PC-9 (cell line): ENCODE measurements around the gene GFRA1. TPM values are rescaled to one million over a fixed set of nuclear protein-coding genes. Genes with fewer than 3 reads are reported as not detected.

Experiments used
- BruUV-seq: library from RNA; stranded (reverse); fragments of 400-500 nt; replicated peaks from 2 replicates; lab custom pipeline; 2021; lab: Mats Ljungman, UMichigan
- CTCF ChIA-PET: fragments of 300-600 bp; sonication (Branson Sonifier 250); formaldehyde crosslinking; loops from one replicate; lab custom pipeline; 2022; ENCODE audit warnings: antibody characterized with exemption; lab: Charles Lee
- POLR2A ChIA-PET: fragments of 300-600 bp; sonication (Branson Sonifier 250); formaldehyde crosslinking; loops from one replicate; lab custom pipeline; 2022; ENCODE audit warnings: antibody characterized with exemption; ENCODE audit not compliant: unreplicated experiment; lab: Charles Lee
- DNase-seq, 2 experiments: peaks; one replicate each; pipeline versions ENCODE4 v3.0.0 to v3.0.0-alpha.2; 2015 to 2022; ENCODE audit warnings: mixed read lengths in 1 of 2
- H2AFZ ChIP-seq: fragments of 200-600 bp; sonication (generic); 2 replicates; pipeline ENCODE4 v1.8.1; 2017; ENCODE audit warnings: antibody characterized with exemption
- H3F3A ChIP-seq: fragments of 200-600 bp; sonication (generic); 2 replicates; pipeline ENCODE4 v1.8.1; 2017; ENCODE audit warnings: antibody characterized with exemption, mild to moderate bottlenecking, low read depth; ENCODE audit not compliant: insufficient read depth
- H3K27ac ChIP-seq: fragments of 200-600 bp; sonication (generic); 2 replicates; pipeline ENCODE4 v1.6.1; 2016; ENCODE audit warnings: mixed run types
- H3K27me3 ChIP-seq: fragments of 200-600 bp; sonication (generic); 2 replicates; pipeline ENCODE4 v1.6.1; 2016; ENCODE audit warnings: low read depth, mixed run types; ENCODE audit not compliant: insufficient read depth
- H3K36me3 ChIP-seq: fragments of 200-600 bp; sonication (generic); 2 replicates; pipeline ENCODE4 v1.6.1; 2016; ENCODE audit warnings: low read depth, mixed run types
- H3K4me1 ChIP-seq: fragments of 200-600 bp; sonication (generic); replicated peaks from 2 replicates; pipeline ENCODE4 v1.6.1; 2016; ENCODE audit warnings: mixed run types; ENCODE audit not compliant: insufficient read depth
- H3K4me2 ChIP-seq: fragments of 200-600 bp; sonication (generic); 2 replicates; pipeline ENCODE4 v1.6.1; 2017; ENCODE audit warnings: mixed run types
- H3K4me3 ChIP-seq: fragments of 200-600 bp; sonication (generic); 2 replicates; pipeline ENCODE4 v1.6.1; 2016; ENCODE audit warnings: mixed run types
- H3K79me2 ChIP-seq: fragments of 200-600 bp; sonication (generic); 2 replicates; pipeline ENCODE4 v1.6.1; 2017; ENCODE audit warnings: low read depth, mixed run types
- H3K9me2 ChIP-seq: fragments of 200-600 bp; sonication (generic); 2 replicates; pipeline ENCODE4 v1.8.1; 2017; ENCODE audit warnings: mild to moderate bottlenecking; ENCODE audit not compliant: insufficient read depth
- H3K9me3 ChIP-seq: fragments of 200-600 bp; sonication (generic); 2 replicates; pipeline ENCODE4 v1.8.1; 2016; ENCODE audit warnings: low read depth; ENCODE audit not compliant: insufficient read depth
- H4K20me1 ChIP-seq: fragments of 200-600 bp; sonication (generic); 2 replicates; pipeline ENCODE4 v1.8.1; 2017; ENCODE audit not compliant: insufficient read depth
- EZH2 ChIP-seq: fragments of 200-600 bp; sonication (generic); IDR thresholded peaks from 2 replicates; pipeline ENCODE4 v1.8.0; 2017; ENCODE audit warnings: antibody characterized with exemption, low read depth
- intact Hi-C: fragments of 100-400 bp; cut with micrococcal nuclease; formaldehyde crosslinking; loops from one replicate; pipeline ENCODE4 v1.10.0; 2022; ENCODE audit not compliant: unreplicated experiment
- total RNA-seq: library from RNA; stranded (reverse); gene quantifications from 2 replicates; pipeline ENCODE4 v1.2.3, GENCODE V29; 2021
- TF ChIP-seq, protein P1 (sequence below): fragments of 200-600 bp; sonication (generic); conservative IDR thresholded peaks from 2 replicates; pipeline ENCODE4 v1.6.1; 2017; ENCODE audit warnings: mixed run types, antibody characterized with exemption, mild to moderate bottlenecking, moderate library complexity

GFRA1 gene
- total RNA-seq, 1 experiment from 2014 or later, result 0.11 TPM

- no peaks in the 10 kb centered on the region for H3K36me3 ChIP-seq
- H3K27me3 ChIP-seq, result no peaks in the 10 kb centered on the region
- CTCF ChIA-PET, result no interaction called here
- H4K20me1 ChIP-seq, result no peaks in the 10 kb centered on the region
- H3K4me1 ChIP-seq, result no peaks in the 10 kb centered on the region
- DNase-seq, result no peak
- POLR2A ChIA-PET, result no interaction called here
- no peak overlapping the region for H3K4me3 ChIP-seq
- no peak overlapping the region for H3K4me2 ChIP-seq
- no peaks in the 10 kb centered on the region for H3K9me3 ChIP-seq
- H3K79me2 ChIP-seq, result no peaks in the 10 kb centered on the region
- no peaks in the 10 kb centered on the region for H3F3A ChIP-seq
- H2AFZ ChIP-seq, result no peak overlapping the region
- TF ChIP-seq, protein P1, sequence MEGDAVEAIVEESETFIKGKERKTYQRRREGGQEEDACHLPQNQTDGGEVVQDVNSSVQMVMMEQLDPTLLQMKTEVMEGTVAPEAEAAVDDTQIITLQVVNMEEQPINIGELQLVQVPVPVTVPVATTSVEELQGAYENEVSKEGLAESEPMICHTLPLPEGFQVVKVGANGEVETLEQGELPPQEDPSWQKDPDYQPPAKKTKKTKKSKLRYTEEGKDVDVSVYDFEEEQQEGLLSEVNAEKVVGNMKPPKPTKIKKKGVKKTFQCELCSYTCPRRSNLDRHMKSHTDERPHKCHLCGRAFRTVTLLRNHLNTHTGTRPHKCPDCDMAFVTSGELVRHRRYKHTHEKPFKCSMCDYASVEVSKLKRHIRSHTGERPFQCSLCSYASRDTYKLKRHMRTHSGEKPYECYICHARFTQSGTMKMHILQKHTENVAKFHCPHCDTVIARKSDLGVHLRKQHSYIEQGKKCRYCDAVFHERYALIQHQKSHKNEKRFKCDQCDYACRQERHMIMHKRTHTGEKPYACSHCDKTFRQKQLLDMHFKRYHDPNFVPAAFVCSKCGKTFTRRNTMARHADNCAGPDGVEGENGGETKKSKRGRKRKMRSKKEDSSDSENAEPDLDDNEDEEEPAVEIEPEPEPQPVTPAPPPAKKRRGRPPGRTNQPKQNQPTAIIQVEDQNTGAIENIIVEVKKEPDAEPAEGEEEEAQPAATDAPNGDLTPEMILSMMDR, result no peak
- TF ChIP-seq EZH2, result no peak
- BruUV-seq, result no TSS peak
- no peaks in the 10 kb centered on the region for H3K9me2 ChIP-seq
- H3K27ac ChIP-seq, result no peak overlapping the region
- intact Hi-C loops, result no loop called here
These were observed 113.8 kb downstream of the GFRA1 start for GRCh38 chr10:116159197-116159596.

DNA sequence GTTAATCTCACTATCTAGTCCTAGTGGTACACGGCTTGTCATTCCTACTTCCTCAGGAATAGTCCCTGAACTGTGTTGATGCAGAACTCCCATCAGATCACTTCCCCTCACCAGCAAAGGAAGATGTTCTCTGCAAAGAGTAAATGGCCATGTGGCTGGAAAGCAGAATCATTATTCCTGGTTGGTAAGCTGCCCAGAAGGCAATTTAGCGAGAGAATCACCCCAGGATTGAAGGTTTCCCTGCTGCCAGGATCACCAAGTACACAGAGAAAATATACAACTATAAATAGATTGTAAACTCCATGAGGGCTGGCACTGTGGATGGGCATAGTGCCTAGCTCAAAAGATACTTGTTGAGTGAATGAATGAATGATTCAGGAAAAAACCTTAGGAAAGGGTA, 115.0 kb downstream of the GFRA1 start:
- H3F3A ChIP-seq, result no peaks in the 10 kb centered on the region
- no peaks in the 10 kb centered on the region for H3K9me2 ChIP-seq
- H3K27ac ChIP-seq, result no peak overlapping the region
- no peaks in the 10 kb centered on the region for H3K9me3 ChIP-seq
- no peak overlapping the region for H3K4me2 ChIP-seq
- no peak for DNase-seq
- H3K27me3 ChIP-seq, result no peaks in the 10 kb centered on the region
- H3K36me3 ChIP-seq, result no peaks in the 10 kb centered on the region
- H3K4me3 ChIP-seq, result no peak overlapping the region
- intact Hi-C loops, result no loop called here
- no peaks in the 10 kb centered on the region for H3K79me2 ChIP-seq
- H2AFZ ChIP-seq, result no peak overlapping the region
- no peaks in the 10 kb centered on the region for H4K20me1 ChIP-seq
- ChIA-PET POLR2A (no interaction called here), CTCF (no interaction called here)
- TF ChIP-seq, protein P1, result no peak
- TF ChIP-seq EZH2, result no peak
- H3K4me1 ChIP-seq, result no peaks in the 10 kb centered on the region
- no TSS peak for BruUV-seq

DNA sequence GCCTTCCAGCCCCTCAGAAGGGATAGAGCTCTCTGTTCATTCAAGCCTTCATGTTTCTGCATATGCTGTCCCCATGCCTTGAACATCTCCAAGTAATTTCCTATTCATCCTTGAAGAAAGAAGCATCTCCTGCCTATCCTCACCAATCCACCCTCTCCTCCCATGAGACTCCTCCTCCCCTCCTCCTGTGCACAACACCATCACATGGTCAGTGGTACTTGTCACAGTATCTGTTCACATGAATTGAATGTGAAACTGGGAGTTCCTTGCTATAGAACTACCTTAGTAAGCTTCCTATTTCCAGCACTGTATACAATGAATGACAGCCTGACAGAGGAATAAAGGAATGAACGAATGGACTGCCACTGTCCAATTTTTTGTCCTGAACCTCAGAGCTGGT, 115.5 kb downstream of the GFRA1 start:
- H3K4me3 ChIP-seq, result no peak overlapping the region
- H3K9me2 ChIP-seq, result no peaks in the 10 kb centered on the region
- ChIA-PET POLR2A (no interaction called here), CTCF (no interaction called here)
- H3K4me1 ChIP-seq, result no peaks in the 10 kb centered on the region
- no peak overlapping the region for H2AFZ ChIP-seq
- H3K79me2 ChIP-seq, result no peaks in the 10 kb centered on the region
- no peaks in the 10 kb centered on the region for H3K27me3 ChIP-seq
- H3F3A ChIP-seq, result no peaks in the 10 kb centered on the region
- H3K9me3 ChIP-seq, result no peaks in the 10 kb centered on the region
- intact Hi-C loops, result no loop called here
- no peak for DNase-seq
- H3K4me2 ChIP-seq, result no peak overlapping the region
- TF ChIP-seq, protein P1, result no peak
- TF ChIP-seq EZH2, result no peak
- no peak overlapping the region for H3K27ac ChIP-seq
- no peaks in the 10 kb centered on the region for H4K20me1 ChIP-seq
- no peaks in the 10 kb centered on the region for H3K36me3 ChIP-seq
- no TSS peak for BruUV-seq
